HG02798 (cell line): ENCODE measurements around the gene HOATZ.

Experiments
- ATAC-seq: cut with Tn5 transposase; IDR thresholded peaks from one replicate; pipeline ENCODE4 v1.9.1; 2021; ENCODE audit warnings: mild to moderate bottlenecking; ENCODE audit not compliant: unreplicated experiment, poor library complexity

Gene HOATZ

DNA sequence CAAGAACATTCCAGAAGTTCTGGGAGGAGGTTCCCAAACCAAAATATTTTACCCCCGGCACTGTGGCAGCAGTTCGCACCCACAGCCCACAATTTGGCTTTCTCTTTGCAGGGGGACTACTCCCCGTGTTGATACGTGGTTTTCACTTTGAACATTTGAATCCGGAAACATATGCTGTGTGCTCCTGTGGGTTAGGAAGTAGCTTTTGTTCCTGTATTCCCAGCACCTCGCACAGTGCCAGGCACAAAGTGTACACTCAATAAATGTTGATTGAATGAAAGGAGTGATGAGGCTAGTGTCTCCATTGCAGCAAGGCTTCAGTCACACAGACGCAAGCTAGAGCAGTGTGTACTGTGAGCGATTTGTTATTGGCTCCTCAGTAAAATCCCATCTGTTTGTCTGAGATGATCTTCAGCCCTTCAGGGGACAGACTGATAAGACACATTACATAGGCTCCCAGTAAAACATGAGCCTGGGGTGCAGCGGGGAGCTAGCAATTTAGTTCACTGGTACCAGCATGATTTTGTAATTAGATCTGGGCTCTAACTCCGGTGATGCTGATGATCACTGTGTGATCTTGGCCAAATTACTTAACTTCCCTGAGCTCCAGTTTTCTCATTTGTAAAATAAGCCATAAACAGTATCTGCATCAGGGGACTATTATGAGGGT is 28.2 kb downstream of the HOATZ start:
- ATAC-seq: no peak

DNA sequence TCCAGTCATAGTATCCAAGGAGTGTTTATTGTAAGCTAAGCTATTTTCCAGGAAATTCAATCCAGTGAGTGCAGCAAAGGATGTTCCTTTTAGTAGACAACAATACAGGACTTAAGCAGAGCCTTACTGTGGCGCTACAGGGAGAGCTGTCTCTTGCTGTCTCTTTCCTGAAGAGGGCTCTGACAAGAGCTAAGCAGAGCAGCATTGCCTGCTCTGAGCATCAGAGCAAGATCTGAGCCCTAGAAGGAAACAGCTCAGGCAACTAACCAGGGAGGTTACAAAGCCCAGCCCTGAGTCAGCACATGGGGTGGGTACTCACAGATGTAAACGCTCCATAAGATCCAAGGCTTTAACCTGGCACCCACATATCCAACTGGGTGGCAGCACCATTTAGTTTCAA is 33.9 kb downstream of the HOATZ start:
- ATAC-seq: no peak

DNA sequence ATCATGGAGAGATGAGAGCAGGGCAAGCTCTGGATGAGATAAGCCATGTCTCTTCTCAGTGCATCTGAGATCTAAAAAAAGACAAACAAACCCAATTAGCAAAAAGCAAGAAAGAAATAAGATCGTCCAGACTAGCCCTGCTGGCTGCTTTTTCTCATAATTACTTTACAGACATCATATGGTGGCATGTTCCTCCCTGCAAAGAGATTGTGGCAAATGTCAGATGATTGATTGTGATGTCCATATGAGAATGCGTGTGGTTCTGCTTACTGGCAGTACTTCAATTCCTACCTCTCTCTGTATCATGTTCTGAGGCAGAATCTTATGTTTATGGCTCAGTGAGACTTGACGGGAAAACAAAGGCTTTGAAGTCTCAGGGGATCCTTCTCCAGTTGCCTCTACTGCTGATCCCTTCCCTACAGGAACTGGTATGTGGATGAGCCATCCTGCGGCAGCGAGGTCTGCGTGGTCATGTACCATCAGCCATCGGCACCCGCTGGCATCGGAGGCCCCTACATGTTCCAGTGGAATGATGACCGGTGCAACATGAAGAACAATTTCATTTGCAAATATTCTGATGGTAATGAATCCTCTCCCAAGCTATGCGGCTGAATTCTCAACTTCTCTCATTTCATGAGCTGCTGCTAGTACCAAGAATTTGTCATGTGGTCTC is 34.8 kb downstream of the HOATZ start:
- ATAC-seq: no peak

DNA sequence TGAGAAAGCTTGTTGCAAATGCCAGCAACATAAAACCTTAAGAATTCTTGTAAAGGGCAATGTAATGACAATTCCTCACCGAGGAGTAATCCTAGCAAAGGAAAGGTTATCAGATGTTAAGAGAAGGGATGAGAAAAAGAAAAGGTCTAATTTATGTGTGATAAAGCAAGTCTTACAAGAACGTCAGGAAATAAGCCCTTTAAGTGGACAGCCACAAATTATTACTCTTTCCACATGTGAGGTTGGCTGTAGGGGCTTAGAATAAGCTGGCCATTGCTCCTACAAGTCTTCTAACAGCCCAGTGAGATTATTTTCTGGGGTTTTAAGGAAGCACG is 35.3 kb downstream of the HOATZ start:
- ATAC-seq: no peak

DNA sequence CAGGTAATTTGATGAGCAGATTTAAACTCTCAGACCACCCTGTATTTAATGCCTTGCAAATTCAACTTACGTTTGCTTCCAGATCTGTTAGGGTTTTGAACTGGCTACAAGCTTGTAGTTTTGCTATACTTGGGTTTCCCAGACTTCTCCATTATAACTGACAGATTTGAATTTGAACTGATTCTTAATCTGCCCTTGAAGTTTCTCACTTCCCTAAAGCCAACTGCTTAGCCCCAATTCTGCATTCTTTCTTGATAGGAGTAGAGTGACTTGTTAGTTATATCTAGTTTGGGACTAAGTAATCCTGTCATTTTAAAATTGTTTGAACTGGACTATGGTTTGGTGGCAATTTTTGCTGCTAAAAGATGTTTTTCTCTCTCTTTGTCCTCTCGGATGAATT is 35.7 kb downstream of the HOATZ start:
- ATAC-seq: no peak

DNA sequence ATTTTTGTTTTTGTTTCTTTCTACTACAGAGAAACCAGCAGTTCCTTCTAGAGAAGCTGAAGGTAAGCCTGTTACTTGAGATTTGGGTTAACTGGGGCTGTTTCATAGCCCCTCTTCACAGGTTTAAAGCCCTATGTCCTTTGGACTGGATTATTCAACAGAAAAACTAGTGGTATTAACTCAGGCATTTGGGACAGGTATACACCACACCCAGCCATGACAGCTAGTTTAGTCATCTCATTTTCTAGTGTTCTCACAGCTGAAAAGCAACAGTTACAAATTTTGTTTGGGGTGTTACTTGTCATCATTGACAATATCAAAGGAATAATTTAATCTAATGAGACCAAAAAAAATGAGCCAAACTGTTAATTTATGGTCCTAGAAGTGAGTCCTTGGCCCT is 40.0 kb downstream of the HOATZ start:
- no peak for ATAC-seq

- no peak for ATAC-seq
Observed at GRCh38 chr11:111555255-111555654, 40.7 kb downstream of the HOATZ start.

- ATAC-seq: no peak
Observed at GRCh38 chr11:111557425-111558111, 43.0 kb downstream of the HOATZ start.

GRCh38 chr11:111559800-111560464 is 45.4 kb downstream of the HOATZ start:
- ATAC-seq: no peak

- no peak for ATAC-seq
Observed at GRCh38 chr11:111560800-111561199, 46.2 kb downstream of the HOATZ start.

DNA sequence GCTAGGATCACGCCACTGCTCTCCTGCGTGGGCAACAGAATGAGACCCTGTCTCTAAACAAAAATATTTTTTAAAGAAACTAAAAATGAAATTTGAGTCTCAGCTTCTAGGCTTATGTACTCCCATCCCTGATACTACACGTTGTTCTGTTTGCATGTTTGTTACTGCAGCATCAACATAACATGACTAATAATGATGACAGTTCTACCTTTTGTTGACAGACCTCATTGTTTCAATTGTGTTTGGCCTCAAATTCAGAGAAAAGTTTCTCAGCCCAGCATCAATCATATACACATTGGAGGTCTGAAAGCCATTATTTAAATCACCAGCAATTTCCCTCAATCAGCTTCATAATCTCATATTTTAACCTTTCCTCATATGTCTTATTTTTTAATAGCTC is 46.7 kb downstream of the HOATZ start:
- no peak for ATAC-seq

DNA sequence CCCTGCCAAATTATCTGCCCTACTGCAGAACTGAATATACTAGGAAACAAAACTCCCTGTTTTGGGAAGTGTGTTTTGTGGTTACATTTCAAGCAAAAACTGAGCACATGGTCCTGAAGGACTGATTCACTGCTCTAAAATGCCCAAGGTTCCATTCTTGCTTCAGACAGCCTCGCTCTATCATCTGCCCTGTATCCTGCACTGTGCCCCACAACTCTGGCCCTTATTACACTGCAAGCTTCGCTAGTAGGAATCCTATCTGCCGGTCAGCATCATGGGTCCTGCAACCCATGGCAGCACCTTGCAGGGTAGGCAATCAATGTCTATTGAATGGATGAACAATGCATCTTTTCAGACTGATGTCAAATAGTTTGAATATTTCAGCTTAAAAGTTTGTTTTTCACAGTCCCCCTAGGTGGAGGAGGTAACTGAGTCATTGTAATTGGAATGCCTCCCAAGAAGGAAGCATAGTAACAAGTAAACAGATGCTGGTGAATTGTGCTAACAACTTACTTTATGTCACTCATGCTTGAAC is 47.3 kb downstream of the HOATZ start:
- ATAC-seq: no peak

DNA sequence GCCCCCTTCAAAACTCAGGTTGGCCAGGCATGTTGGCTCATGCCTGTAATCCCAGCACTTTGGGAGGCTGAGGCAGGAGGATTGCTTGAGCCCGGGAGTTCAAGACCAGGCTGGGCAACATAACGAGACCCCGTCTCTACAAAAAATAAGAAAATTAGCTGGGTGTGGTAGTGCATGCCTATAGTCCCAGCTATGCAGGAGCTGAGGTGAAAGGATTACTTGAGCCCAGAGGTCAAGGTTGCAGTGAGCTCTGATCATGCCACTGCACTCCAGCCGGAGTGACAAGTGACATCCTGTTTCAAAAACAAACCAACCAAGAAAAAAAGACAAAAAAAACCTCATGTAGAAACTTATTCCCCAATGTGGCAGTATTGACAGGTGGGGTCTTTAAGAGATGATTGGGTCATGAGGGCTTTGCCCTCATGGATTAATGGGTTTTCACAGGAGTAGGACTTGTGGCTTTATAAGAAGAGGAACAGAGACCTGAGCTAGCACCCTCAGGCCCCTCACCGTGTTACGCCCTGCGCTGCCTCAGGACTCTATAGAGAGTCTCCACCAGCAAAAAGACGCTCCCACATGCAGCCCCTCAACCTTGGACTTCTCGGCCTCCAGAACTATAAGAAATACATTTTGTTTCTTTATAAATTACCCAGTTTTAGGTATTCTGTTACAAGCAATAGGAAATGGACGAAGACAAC is 48.3 kb downstream of the HOATZ start:
- ATAC-seq: no peak

- no peak for ATAC-seq
Observed at GRCh38 chr11:111565114-111565720, 50.6 kb downstream of the HOATZ start.

DNA sequence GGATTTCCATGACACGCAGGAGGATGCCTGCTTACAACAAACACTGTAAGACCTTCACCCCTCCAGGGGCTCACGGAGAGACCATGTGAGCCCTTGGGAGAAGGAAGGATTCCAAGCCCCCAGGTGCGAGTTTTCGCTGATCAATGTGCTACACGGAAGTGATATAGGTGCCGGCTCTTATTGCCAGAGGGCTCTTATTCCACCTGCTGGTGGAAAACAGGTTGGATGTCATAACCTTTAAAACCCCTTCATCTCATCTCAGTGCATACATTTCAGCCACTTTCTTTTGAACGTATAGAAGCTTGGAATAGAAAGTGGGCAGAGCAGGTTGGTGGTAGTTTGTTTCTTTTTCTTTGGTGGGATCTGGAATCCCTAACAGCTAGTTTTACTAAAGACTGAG is 51.7 kb downstream of the HOATZ start:
- no peak for ATAC-seq

DNA sequence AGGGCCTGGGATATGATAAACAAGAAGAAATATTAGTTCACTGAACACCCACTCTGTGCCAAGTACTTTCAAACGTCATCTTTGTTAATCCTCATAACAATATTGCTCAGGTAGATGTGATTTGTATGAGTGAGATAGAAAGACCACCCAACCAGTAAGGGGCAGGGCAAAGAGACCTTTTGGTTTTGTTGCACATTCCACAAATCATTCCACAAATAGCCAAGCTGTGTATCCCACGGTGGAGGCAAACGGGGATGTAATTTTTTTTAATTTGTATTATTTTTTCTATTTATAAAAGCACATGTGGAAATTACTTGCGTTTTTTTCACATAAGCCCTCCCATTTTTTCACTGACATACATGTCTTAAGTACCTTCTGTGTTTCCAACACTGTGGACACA is 54.9 kb downstream of the HOATZ start:
- ATAC-seq: no peak

DNA sequence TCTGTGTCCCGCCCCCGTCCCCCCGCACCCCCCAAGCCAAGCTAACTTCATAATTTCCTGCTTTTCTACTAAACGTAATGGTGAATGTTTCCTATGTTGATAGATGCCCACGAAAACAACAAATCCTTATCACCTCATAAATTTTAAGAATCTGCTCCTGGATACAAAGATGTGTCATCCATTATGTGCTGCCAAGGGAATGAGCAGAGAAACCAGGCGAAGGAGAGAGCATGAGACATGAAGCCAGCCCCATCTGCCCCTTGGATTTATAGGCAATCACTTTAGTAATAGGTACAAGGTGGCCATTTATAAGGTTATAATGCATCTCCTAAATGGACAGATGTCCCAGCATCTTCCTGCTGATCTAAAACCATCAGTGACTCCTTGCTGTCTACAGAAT is 56.2 kb downstream of the HOATZ start:
- no peak for ATAC-seq

GRCh38 chr11:111571829-111572501 is 57.4 kb downstream of the HOATZ start:
- ATAC-seq: peak; percentile 53

DNA sequence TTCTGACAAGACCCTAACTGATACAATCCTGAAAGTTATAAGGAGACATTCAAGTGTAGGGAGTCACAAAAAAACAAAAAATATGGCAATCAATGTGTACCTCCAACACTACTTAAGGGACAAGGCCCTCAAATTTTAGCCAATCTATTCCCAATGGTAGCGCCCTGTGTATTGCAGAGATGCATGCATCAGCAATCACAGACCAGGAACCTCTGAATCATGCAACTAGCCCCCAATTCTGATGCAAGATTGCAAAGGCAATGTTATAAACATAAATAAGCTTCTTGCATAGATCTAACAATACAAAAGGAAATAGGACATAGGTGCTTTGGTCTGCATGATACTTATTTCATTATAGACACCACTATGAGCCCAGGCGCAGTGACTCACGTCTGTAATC is 58.0 kb downstream of the HOATZ start:
- no peak for ATAC-seq
